ENCODE results near the gene PKP3.
"Not testable (repeated sequence)": the region's sequence is repeated elsewhere in the genome, so short reads cannot be mapped to it uniquely, and the experiment has no call there.

PKP3 gene

DNA sequence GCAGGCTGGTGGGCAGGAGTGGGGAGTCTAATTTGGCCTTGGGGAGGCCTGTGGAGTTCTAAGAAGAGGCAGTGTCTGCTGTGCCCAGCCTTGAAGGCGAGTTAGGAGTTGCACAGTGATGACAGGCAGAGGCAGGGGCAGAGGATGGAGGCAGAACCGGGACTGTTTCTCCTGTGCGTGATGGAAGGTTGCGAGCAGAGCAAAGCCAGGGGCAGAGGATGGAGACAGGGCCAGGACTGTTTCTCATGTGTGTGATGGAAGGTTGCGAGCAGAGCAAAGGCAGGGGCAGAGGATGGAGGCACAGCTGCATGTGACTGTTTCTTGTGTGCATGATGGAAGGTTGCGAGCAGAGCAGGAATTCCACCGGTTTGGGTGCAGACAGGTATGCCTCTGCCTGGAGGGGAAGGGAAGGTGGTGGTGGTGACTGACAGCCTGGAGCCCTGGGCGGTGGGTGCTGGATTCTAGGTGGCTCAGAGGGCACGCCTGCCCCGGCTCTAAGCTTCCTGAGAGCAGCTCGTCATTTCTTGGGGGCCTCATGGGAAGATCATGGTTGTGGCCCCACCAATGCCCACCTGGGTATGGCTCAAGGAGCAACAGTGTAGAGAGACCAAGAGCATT, 16.0 kb upstream of the PKP3 start:
- DNase-seq: no peak

DNA sequence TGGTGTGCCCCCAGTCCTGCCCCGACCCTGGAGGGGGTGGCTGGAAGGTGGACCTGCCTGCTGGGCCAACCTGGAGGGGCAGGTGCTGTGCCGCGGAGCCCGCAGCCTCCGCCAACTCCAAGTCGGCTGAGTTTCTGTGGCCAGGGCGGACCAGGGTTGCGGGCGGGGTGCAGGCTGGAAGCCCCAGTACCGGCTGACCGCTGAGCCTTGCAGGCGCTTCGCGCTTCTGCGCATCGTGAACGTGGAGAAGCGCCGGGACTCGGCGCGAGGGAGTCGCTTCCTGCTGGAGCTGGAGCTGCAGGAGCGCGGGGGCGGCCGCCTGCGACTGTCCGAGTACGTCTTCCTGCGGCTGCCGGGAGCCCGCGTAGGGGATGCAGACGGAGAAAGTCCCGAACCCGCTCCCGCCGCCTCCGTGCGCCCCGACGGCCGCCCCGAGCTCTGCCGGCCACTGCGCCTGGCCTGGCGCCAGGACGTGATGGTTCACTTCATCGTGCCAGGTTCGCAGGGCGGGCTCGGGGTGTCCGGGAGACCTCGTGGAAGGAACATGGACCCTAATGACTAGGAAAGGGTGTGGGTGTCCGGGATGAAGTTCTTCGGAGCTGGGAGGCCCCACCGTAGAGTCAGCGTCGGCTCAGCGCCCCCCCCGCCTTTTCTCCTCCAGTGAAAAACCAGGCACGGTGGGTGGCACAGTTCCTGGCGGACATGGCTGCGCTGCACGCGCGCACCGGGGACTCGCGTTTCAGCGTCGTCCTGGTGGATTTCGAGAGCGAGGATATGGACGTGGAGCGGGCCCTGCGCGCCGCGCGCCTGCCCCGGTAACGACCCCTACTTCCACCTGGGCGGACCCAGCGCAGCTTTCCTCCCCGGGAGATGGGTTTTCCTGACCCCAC, 14.6 kb upstream of the PKP3 start:
- no peak for DNase-seq

GRCh38 chr11:380095-380480, 13.9 kb upstream of the PKP3 start:
- DNase-seq: no peak

GRCh38 chr11:380491-380890, 13.5 kb upstream of the PKP3 start:
- no peak for DNase-seq

DNA sequence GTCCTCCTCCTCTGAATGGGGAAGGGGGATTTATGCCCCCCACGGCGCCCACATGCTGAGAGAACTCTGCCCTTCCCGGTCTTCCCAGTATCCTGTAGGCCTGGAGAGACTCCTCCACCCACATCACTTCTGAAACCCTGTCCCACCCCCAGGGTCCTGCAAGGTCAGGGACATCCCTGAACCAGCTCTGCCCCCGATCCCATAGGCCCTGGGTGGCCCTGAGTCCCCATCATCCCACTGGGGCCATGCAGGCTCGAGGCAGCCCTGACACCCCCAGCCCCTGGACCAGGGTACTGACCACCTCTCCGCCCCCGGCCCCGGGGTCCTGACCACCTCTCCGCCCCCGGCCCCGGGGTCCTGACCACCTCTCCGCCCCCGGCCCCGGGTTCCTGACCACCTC, 13.0 kb upstream of the PKP3 start:
- DNase-seq: no peak

DNA sequence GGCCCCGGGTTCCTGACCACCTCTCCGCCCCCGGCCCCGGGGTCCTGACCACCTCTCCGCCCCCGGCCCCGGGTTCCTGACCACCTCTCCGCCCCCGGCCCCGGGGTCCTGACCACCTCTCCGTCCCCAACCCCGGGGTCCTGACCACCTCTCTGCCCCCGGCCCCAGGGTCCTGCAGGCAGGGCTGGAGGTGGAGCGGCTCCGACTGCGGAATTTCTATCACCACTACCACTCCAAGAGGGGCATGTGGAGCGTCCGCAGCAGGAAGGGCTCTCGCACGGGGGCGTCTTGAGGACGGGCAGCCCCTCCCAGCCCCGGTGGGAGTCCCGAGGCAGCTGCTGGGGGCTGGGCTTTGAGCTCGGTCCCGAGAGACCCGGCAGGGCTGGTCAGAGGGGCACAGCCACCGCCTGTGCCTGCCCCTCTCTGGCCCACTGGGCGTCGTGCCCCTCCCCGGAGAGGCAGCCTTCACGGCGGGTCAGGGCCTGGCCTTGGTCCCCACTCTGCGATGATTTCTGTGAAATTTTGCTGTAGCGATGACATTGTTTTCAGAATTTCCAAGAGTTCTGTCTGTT, 12.4 kb upstream of the PKP3 start:
- no peak for DNase-seq

DNA sequence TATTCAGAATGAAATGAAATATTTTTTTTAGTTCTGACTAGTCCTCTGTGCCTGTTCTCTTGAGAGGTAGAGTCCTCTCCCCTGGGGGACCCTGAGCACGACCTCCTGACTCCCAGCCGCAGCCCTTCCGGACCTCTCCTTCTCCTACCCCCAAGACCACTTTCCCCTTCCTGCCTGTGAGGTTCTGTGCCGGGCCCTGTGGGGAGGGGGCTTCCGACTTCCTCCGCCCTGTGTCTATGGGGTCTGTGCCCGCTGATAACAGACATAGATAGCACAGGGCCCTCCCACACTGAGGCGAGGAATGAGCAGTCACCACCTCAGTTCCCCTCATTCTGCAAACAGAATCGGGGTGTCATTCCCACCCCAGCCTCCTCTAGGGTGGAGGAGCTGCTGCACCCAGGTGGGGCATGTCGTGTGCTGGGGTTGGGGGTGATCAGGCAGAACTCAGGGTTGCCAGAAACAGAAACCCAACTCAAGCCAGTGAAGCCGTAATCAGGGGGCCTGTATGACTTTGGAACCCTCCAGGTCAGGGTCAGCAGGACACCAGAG, 11.9 kb upstream of the PKP3 start:
- no peak for DNase-seq

GRCh38 chr11:383431-383830, 10.6 kb upstream of the PKP3 start:
- DNase-seq: no peak

GRCh38 chr11:384511-384910, 9.5 kb upstream of the PKP3 start:
- no peak for DNase-seq

DNA sequence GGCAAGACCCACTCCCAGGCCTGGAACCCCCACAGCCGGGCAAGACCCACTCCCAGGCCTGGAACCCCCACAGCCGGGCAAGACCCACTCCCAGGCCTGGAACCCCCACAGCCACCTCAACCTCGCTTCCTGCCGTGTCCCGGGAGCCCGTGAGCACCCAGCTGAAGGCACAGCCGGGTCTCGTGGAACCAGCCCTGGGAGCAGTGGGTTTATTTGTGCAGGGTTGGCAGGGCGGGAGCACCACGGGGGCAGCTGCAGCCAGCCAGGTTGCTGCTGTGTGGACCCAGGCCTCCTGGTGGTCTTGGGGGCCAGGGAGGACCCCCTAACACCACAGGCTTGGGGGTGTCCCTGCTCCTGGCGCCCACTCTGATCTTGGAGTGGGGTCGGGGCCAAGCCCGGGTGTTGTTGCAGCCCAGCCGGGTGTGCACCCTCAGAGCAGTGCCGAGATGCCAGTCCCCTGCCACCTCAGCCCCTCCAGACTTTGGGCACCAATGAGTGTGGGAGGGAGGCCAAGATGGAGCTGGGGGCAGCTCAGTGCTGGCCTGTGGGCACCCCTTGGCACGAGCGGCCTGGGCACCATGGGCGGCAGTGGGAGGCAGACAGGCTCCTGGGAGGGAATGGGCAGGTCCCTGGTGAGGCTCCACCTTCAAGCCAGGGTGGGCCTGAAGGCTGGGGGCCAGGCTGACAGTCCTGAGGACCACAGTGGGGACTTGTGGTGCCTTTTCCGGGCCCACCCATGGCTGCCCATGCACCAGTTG, 8.2 kb upstream of the PKP3 start:
- DNase-seq: no peak

GRCh38 chr11:386483-386882, 7.5 kb upstream of the PKP3 start:
- no peak for DNase-seq

DNA sequence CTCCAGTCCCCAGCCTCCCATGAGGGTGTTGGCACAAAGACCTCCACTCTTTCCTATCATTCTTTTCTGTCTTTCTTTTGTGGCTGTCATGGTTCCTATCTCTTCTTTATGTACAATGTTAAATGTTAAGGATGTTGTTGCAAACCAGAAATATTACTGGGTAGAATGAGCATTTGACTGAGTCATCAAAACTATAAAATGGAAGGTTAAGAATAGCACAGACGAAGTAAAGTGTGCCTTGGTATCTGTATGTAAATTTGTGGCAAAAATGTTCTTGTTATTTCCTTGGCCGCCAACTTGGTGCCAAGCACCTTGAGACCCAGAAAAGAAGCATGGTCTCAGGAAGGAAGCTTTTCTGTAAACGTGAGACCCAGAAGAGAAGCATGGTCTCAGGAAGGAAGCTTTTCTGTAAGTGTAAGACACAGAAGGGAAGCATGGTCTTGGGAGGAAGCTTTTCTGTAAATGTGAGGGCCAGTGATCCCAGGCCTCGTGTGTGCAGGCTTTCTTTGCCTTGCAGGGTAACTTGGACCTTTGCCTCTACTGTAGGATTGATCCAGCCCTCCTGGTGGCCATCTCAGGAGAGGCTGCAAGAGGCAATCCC, 6.7 kb upstream of the PKP3 start:
- DNase-seq: no peak

DNA sequence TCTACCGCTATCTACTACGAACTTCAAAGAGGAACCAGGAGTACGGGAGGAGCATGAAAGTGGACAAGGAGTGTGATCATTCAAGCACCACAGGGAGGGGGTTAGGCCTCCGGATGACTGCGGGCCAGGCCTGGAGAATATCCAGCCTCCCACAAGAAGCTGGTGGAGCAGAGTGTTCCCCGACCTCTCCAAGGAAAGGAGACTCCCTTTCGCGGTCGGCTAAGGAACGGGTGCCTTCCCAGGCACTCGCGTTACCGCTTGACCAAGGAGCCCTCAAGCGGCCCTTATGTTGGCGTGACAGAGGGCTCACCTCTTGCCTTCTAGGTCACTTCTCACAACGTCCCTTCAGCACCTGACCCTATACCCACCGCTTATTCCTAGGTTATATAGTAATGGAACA, 4.6 kb upstream of the PKP3 start:
- not testable (repeated sequence) for DNase-seq

DNA sequence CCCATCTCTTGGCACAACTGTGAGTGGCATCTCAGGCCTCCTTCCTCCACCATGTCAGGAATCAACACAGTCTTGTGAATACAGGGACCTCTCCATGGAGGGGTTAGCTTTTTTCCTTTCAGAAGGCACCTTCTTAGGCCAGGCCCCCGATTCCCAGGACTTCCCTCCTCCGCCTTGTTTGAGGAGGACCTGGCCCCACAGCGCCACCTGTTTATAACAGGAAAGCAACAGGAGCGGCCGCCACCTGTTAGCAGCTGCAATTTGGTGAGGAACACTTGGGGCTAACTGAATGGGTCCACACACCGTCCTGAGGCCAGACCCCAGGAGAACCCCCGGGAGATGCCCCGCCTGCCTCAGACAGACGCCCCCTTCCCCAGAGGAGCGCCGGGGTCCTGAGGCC, 3.8 kb upstream of the PKP3 start:
- DNase-seq: no peak

- no peak for DNase-seq
These were observed 2.6 kb upstream of the PKP3 start for GRCh38 chr11:391117-392017.

GRCh38 chr11:392102-392777, 1.8 kb upstream of the PKP3 start:
- DNase-seq: no peak

DNA sequence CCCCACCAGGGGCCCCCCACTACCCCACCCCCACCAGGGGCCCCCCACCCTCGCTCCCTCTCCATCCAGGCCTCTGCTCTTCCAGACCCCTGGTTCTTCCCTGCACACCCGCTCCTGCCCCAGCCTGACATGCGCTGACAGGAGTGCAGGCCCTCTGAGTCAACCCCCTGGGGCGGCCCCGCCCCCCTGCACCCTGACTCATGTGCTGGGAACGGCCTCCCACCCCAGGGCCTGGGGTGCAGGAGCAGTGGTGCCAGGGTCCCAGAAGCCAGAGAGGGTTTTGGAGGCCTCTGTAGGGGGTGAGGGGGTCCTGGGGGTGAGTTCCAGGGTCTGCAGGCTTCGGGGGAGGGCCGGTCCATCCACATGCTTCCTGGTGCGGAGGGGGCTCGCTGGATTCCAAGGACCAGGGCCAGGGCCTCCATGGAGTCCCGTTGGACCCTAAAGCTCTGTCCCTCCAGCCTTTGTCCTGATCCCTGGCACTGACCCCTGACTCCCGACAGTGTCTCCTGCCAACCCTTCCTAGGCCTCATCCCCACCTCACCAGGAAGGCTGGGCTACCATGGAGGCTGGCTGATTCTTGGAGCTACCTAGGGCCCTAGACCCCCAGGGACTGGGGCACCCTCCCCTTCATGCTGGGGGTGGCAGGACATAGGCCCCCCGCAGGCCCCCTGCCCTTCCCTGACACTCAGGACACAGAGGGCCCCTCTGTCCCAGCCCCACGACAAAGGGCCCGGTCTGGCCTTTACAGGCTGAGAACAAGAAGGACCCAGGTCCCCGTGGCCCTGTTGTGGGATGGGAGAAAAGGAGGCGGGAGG, 583 bp upstream of the PKP3 start:
- DNase-seq: no peak

DNA sequence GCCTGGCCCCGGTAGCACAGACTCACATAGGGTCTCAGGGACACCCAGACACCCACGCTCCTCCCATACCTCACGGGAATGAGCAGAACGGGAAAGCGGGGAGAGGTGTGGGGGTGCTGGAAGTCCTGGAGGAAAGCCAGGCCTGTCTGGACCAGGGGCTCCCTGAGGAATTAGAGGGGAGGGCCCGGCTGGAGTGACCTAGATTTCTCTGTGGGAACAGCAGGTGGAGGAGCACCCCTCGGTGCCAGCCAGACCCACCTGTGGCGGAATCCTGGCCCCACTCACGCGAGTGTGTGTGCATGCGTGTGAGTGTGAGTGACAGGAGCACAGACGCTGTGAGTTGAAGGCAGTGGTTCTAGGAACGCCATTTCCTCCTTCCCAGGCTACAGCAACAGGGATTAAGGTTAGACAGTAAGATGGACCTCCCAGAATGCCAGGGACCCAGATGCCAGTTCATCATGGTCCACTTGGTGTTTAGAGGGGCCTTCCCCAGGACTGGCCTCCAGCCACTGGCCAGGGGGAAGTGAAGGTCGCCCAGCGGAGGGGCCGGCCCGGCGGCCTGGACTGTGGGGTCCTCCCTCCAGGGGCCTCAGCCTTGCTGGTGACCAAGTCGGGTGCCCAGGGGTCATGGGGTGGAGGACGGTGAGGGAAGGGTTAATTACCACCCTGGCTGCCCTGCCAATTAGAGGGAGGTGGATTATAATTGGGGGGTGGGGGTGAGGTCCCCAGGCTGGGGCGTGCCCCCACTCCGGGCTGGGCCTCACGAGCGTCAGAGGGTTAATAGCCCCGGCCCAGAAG, 1.0 kb downstream of the PKP3 start:
- DNase-seq: no peak

- no peak for DNase-seq
These were observed 1.9 kb downstream of the PKP3 start for GRCh38 chr11:395866-396265.
